Fibroblast of pulmonary artery (primary cell): ENCODE measurements around the gene ASXL1.
A peak's percentile ranks its signal among the peaks of the same experiment; 100 is the strongest.
"Not testable (repeated sequence)": the region's sequence is repeated elsewhere in the genome, so short reads cannot be mapped to it uniquely, and the experiment has no call there.

Experiments used
- DNase-seq: peaks from one replicate; pipeline ENCODE4 v3.0.0-alpha.2; 2010; ENCODE audit warnings: low read depth
- H3K4me3 ChIP-seq: replicated peaks from 2 replicates; pipeline ENCODE4 v1.5.1; 2011; ENCODE audit warnings: low read depth, mild to moderate bottlenecking, control low read depth, low read length, moderate library complexity
- CTCF ChIP-seq: IDR thresholded peaks from 2 replicates; pipeline ENCODE4 v1.5.1; 2011; ENCODE audit warnings: mild to moderate bottlenecking, control low read depth, low read length, inconsistent platforms; ENCODE audit errors: missing control alignments

ASXL1 gene

DNA sequence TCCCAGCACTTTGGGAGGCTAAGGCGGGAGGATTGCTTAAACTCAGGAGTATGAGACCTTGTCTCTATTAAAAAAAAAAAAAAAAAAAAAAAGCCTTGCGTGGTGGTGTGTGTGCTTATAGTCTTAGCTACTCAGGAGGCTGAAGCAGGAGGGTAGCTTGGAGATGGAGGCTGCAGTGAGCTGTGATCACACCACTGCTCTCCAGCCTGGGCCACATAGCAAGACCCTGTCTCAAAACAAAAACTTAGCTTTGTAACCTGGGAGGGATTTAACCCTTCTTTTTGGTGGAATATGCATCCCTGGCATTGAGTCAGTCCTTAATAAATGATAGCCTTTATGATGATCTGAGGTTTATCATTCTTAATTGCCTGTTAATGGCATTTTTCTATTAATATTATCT is 12.8 kb downstream of the ASXL1 start:
- H3K4me3 ChIP-seq: no peak overlapping the region
- DNase-seq: no peak
- no peak for TF ChIP-seq CTCF

GRCh38 chr20:32378461-32378860 is 20.3 kb downstream of the ASXL1 start:
- no peak overlapping the region for H3K4me3 ChIP-seq
- TF ChIP-seq CTCF: no peak
- peak; percentile 42 for DNase-seq

DNA sequence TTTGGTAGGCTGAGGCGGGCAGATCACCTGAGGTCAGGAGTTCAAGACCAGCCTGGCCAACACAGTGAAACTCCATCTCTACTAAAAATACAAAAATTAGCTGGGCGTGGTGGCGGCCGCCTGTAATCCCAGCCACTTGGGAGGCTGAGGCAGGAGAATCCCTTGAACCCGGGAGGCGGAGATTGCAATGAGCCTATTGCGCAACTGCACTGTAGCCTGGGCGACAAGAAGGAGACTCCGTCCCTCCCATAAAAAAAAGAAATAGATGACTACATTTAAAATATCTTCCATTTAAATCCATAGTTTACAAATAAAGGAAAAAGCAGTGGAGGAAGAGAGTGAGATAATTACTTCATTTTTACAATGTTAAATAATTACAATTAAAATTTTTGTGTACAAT is 21.9 kb downstream of the ASXL1 start:
- DNase-seq, H3K4me3 ChIP-seq: not testable (repeated sequence)

- TF ChIP-seq CTCF: no peak
- H3K4me3 ChIP-seq: no peak overlapping the region
- DNase-seq: no peak
These were observed 22.6 kb downstream of the ASXL1 start for GRCh38 chr20:32380745-32381144.

GRCh38 chr20:32382102-32382950 is 24.2 kb downstream of the ASXL1 start:
- TF ChIP-seq CTCF: no peak
- DNase-seq: no peak
- no peak overlapping the region for H3K4me3 ChIP-seq

- DNase-seq, H3K4me3 ChIP-seq: not testable (repeated sequence)
These were observed 25.3 kb downstream of the ASXL1 start for GRCh38 chr20:32383441-32383840.

DNA sequence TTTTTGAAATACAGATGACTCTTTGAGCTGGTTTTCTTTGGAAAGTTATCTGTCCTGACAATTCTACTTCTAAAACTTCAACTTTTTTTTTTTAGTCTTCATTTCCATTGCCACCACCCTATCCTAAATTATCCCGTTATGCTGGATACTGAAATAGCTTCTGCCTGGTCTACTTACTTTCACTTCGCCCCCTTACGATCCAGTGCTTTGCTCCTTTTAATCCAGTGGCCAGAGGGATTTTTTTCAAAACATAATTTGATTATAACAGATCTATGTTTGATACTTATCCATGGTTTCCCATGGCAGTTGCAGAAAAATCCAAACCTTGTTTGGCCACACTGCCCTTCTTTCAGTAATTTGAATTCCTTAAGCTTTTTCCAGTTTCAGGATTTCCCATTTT is 27.4 kb downstream of the ASXL1 start:
- H3K4me3 ChIP-seq: no peak overlapping the region
- TF ChIP-seq CTCF: no peak
- no peak for DNase-seq

DNA sequence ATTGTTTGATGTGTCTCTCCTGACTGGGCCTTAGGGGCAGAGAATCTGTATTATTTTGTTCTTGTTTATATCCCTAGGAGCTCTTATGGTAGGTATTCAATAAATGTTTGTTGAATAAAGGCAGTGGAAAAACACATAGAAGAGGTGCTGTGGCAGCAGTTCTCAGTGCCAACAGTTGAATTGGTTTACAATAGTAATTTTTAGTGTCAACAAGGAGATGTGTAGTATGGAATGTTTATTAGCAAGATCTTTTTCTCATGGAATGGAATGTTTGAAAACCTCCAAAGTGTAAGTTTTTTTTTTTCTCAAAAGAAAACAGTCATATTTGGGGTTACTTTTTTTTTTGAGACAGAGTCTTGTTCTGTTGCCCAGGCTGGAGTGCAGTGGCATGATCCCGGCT is 28.0 kb downstream of the ASXL1 start:
- no peak for TF ChIP-seq CTCF
- no peak for DNase-seq
- no peak overlapping the region for H3K4me3 ChIP-seq
